ENCODE results near the gene CAPN13.

The CAPN13 gene

DNA sequence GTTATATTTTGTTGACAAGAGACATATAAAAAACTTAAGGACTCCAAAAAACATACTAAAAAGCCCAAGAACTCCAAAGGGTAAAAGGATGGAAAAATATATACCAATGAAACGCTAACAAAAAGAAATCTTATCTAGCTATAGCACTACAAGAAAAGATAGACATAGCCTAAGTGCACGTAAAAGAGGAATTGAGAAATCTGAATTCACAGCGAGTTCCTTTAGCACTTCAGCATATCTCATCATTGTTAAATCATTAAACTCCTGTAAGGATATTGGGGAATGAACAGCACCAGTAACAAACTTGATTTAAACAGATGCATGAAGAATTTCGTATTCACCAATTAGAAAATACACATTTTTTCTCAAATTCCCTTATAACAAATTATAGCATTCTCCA is 134.1 kb downstream of the CAPN13 start:
- Histone ChIP-seq H3K4me3 (ENCODE audit: low read length) (no peak overlapping the region), H3K9me3 (ENCODE audit: control insufficient read depth, low read length) (peaks cover 13% of the 10 kb centered on the region)

More for the DNA sequence above, 134.1 kb downstream of the CAPN13 start:
- Histone ChIP-seq H3K9ac (ENCODE audit: low read length) (no peak overlapping the region), H3K27me3 (replicated peaks; ENCODE audit: control insufficient read depth, insufficient read depth, low read length) (no peaks in the 10 kb centered on the region), H3K36me3 (ENCODE audit: control insufficient read depth, insufficient read depth, low read length, severe bottlenecking) (no peaks in the 10 kb centered on the region), H3K4me1 (ENCODE audit: control insufficient read depth, insufficient read depth, low read length) (no peaks in the 10 kb centered on the region)
- DNase-seq (ENCODE audit: low read depth) = no peak

All from adipocyte (in vitro differentiated cells).